Upper lobe of left lung (tissue), 6 donors: ENCODE results near the gene CCDC14. TPM values are rescaled to one million over a fixed set of nuclear protein-coding genes. Genes with fewer than 3 reads are reported as not detected.
"Not testable (repeated sequence)": the region's sequence is repeated elsewhere in the genome, so short reads cannot be mapped to it uniquely, and the experiment has no call there.

Experiments used
- ATAC-seq, 2 donors: fragments of 200-7000 bp; cut with Tn5 transposase; one replicate each; pipeline ENCODE4 v1.9.1; 2022; ENCODE audit warnings: mild to moderate bottlenecking in 2 of 2, moderate library complexity in 2 of 2; ENCODE audit not compliant: low FRiP score in 2 of 2
- DNase-seq, 2 donors: peaks; one replicate each; pipeline ENCODE4 v3.0.0-alpha.2; 2019 to 2020
- H3K27ac ChIP-seq, 4 donors: fragments of 200-600 bp; sonication (generic); one replicate each; pipeline ENCODE4 v1.5.1; 2016 to 2019
- H3K27me3 ChIP-seq, 4 donors: fragments of 200-600 bp; sonication (generic); one replicate each; pipeline ENCODE4 v1.5.1; 2017 to 2019
- H3K36me3 ChIP-seq, 4 donors: fragments of 200-600 bp; sonication (generic); one replicate each; pipeline ENCODE4 v1.5.1; 2016 to 2019
- H3K4me1 ChIP-seq, 4 donors: fragments of 200-600 bp; sonication (generic); one replicate each; pipeline ENCODE4 v1.5.1; 2018 to 2019
- H3K4me3 ChIP-seq, 4 donors: fragments of 200-600 bp; sonication (generic); one replicate each; pipeline ENCODE4 v1.5.1; 2017 to 2019; ENCODE audit warnings: mild to moderate bottlenecking in 2 of 4, moderate library complexity in 1 of 4
- H3K9me3 ChIP-seq, 4 donors: fragments of 200-600 bp; sonication (generic); one replicate each; pipeline ENCODE4 v1.5.1; 2018 to 2019
- EP300 ChIP-seq, 4 donors: sonication (generic); formaldehyde crosslinking; IDR thresholded peaks; one replicate each; pipeline ENCODE4 v1.5.1; 2017; ENCODE audit warnings: antibody characterized with exemption in 4 of 4, control low read depth in 2 of 4
- POLR2A ChIP-seq, 4 donors: fragments of 450-650 bp; IDR thresholded peaks; one replicate each; pipeline ENCODE4 v1.5.1; 2016 to 2017; ENCODE audit warnings: antibody characterized with exemption in 4 of 4, mild to moderate bottlenecking in 2 of 4
- POLR2AphosphoS5 ChIP-seq, 2 donors: sonication (generic); formaldehyde crosslinking; IDR thresholded peaks; one replicate each; pipeline ENCODE4 v1.5.1; 2017; ENCODE audit warnings: antibody characterized with exemption in 2 of 2
- whole genome bisulfite sequencing, 2 donors: methylation state at CpG; one replicate each; pipeline ENCODE4 v1.1.5; 2017 to 2018; 5-methylcytosine and 5-hydroxymethylcytosine counted together
- total RNA-seq, 6 donors: library from RNA; depleted of rRNA in 4 of 6; stranded (reverse); fragments of >200 nt in 4 of 6; gene quantifications; one replicate each; pipeline versions ENCODE4 v1.1.0 to v1.2.1, GENCODE V29; 2016 to 2021
- TF ChIP-seq, protein P1 (sequence below), 6 experiments: fragments of 450-650 bp in 4 of 6; fragments of 200-600 bp in 2 of 6; sonication (generic) in 2 of 6; IDR thresholded peaks; one replicate each; pipeline ENCODE4 v1.5.1; 2016 to 2019; ENCODE audit warnings: antibody characterized with exemption in 6 of 6
- donor health status: DM: no; HTN: no; CAD: no; lungs with moderate emphysema.
- donor health status: DM: no; HTN: yes; CAD: no; lungs with severe emphysema.

CCDC14 gene
- total RNA-seq, 6 donors from 2014 or later = 23.3 to 149 (median 42.5) TPM

DNA sequence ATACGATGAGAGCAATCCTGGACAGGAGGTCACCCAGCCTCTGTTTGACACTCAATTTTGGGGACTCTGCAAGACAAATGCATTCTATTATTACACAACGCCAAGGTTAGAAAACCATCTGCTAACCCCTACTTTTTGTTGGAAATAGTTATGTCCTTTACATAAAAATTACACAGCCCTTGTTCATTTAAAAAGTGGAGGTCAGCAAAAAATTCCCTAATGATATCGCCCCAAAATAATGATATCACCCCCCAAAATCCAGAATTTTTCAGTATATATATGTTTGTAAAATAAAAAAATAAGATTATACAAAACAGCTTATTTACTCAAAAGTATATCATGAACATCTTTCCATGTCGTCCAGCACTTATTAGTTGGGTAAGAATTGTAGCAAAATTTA is 19.5 kb upstream of the CCDC14 start:
- TF ChIP-seq, protein P1, sequence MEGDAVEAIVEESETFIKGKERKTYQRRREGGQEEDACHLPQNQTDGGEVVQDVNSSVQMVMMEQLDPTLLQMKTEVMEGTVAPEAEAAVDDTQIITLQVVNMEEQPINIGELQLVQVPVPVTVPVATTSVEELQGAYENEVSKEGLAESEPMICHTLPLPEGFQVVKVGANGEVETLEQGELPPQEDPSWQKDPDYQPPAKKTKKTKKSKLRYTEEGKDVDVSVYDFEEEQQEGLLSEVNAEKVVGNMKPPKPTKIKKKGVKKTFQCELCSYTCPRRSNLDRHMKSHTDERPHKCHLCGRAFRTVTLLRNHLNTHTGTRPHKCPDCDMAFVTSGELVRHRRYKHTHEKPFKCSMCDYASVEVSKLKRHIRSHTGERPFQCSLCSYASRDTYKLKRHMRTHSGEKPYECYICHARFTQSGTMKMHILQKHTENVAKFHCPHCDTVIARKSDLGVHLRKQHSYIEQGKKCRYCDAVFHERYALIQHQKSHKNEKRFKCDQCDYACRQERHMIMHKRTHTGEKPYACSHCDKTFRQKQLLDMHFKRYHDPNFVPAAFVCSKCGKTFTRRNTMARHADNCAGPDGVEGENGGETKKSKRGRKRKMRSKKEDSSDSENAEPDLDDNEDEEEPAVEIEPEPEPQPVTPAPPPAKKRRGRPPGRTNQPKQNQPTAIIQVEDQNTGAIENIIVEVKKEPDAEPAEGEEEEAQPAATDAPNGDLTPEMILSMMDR (IDR thresholded peaks at IDR 0.05) = no peak
- TF ChIP-seq POLR2AphosphoS5 (IDR thresholded peaks at IDR 0.05) (no peak), POLR2A (IDR thresholded peaks at IDR 0.05) (no peak), EP300 (IDR thresholded peaks at IDR 0.05) (no peak)
- Histone ChIP-seq H3K27me3 (no peaks in the 10 kb centered on the region), H3K36me3 (no peaks in the 10 kb centered on the region), H3K9me3 (no peaks in the 10 kb centered on the region), H3K4me1 (peaks cover 0 to 6% (median 5%) of the 10 kb centered on the region in 4 donors), H3K27ac (no peak overlapping the region), H3K4me3 (no peak overlapping the region)
- 77 to 80% methylated on average over 4 of the region's 4 CpGs for WGBS, 2 donors
- DNase-seq (no peak), ATAC-seq (no peak)

DNA sequence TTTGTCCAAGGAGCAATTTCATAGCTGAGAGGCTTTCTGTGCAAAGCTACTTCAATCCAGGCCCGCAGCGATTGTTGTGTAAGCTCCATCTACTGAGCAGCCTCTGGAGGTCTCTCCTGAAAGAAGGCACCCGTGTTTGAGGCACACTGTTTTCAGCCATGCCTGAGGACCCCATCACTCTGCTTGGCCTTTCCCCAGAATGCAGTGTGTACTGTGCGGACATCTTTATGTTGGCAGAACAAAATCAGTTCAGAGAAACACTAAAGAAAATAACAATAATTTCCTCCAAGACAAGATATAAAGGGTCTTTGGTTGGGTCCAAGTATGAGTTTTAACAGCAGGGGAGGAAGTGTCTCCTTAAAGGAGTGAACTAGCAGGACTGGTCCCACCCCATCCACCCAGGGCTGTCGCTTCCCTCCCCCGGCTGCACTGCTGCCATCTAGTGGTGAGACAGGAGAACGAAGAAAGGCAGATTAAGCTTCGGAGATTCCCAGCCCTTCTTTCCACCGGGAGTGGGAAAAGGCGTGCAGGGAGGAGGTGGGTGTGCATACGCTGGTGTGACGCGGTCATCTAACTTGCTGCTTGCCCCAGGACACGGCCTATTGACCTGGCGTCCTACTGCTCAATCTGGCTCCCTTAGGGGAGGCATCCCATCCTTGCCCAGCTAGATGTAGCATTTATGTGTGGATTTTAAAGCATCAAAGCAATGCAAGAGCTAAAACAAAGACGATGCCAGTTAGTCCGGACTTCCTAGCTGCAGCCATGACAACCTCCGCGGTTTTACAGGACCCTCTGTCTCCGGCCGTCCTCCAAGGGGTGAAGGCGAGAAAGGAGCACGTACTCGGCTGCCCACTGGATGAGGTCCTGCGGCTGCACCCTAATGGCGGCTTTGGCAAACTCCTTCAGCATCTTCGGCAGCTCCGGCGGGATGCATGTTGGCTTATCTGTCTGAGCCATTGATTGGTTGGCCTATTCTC is 18.8 kb upstream of the CCDC14 start:
- peak overlapping the region in 3 of 4 donors; percentile 4 to 34 (median 28) for H3K4me3 ChIP-seq
- not testable (repeated sequence) for H3K27ac ChIP-seq, H3K9me3 ChIP-seq, H3K27me3 ChIP-seq, DNase-seq, H3K36me3 ChIP-seq, H3K4me1 ChIP-seq
- 14 to 15% methylated on average over 16 to 27 of the region's 29 CpGs for whole genome bisulfite sequencing, 2 donors
- ATAC-seq = peak; percentile 88 to 95
- TF ChIP-seq, protein P1 (IDR thresholded peaks at IDR 0.05) = peak; percentile 46 to 70 (median 59)

DNA sequence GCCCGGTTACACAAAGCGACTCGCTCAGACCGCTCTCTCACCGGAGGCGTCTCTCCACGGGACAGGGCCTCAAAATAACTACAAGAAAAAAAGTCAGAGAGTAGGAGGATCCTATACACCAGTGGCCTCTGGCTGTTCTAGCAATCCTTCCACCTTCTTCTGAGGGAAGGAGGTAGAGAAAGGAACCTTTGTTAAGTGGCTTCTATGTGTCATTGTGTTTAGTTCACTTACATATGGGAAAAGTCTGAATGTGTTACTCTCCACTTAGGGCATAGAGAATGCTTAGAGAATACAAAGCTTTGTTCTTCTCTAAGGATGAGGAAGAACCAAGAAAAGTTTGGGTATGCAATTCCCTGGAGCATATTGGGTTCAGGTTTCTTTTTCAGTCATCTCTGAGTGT is 15.9 kb upstream of the CCDC14 start:
- not testable (repeated sequence) for H3K4me1 ChIP-seq, H3K36me3 ChIP-seq, H3K4me3 ChIP-seq, DNase-seq, H3K27ac ChIP-seq, ATAC-seq, H3K27me3 ChIP-seq, H3K9me3 ChIP-seq
- WGBS, 2 donors = 60 to 85% methylated on average over 7 of the region's 7 CpGs

DNA sequence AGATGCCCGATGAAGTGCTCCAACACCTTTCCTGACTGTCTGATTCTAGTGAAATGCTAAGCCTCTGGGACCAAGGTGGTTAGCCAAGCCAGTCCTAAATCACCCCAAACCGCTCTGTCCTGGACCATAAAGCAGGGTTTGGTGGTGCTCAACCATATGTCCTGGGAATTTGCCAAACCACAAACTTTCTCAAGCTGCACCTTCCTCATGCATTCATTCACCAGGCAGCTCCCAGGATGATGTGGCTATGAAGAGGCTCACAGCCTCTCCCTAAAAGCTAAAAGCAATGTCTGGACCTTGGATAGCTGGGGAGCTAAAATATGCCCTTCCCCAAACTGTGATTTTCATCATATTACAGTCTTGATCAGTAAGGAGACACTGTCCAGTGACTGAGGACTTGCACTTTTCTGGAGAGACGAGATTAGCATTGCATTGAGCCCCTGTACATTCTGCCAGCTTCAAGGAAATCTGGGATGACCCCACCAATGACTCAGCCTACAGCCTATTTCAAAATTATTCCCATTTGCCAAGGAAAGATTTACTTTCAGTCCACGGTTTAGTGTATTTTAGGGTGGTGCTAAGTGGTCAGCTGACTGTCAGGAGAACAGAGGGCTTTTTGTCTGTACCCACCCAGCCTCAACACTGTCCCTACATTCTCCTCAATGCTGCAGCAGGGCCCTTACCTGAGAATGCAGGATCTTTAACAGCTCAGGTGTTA is 15.3 kb upstream of the CCDC14 start:
- not testable (repeated sequence) for H3K9me3 ChIP-seq, H3K4me3 ChIP-seq, H3K27ac ChIP-seq, H3K36me3 ChIP-seq, ATAC-seq, H3K4me1 ChIP-seq, H3K27me3 ChIP-seq, DNase-seq
- WGBS, 2 donors = 61 to 66% methylated on average over 3 to 4 of the region's 4 CpGs

DNA sequence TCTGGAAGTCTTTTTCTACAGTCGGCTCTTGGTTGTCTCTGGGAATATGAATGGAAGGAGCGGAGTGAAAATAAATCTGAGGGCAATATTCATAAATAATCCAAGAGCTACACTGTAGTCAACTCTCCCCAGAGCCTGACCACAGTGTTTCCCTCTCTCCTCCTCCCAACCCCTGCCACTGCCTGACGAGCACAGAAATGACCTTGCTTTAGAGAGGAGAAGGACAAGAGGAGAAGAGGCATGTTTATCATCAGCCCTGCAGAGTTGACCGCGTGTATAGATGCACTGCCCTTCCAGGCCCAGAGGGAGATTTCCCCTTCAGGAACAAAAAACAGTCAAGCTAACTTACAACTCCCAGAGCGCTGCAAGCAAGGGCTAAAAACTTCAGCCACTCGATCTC is 14.0 kb upstream of the CCDC14 start:
- H3K4me3 ChIP-seq, DNase-seq, H3K9me3 ChIP-seq, H3K27me3 ChIP-seq, ATAC-seq, H3K36me3 ChIP-seq, H3K4me1 ChIP-seq, H3K27ac ChIP-seq: not testable (repeated sequence)
- 71 to 72% methylated on average over 5 of the region's 7 CpGs for WGBS, 2 donors

DNA sequence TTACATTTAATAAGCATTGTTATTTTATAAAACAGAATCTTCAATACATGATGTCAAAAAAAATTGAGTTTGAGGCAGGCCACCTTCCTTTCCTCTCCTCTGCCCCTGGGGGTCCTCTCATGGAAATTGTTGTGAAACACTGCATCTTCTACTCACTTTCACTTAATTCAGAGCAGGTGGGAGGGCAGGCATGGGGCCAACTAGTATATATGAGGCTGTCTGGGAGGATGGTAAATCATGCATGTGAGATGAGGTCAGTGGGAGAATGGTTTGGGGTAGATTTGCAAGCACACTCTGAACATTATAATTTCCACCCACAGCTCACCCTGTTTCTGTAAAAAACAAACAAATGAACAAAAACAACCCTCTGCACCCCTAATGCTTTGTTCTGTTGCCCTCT is 10.4 kb upstream of the CCDC14 start:
- Histone ChIP-seq H3K36me3 (no peaks in the 10 kb centered on the region), H3K4me1 (no peaks in the 10 kb centered on the region), H3K4me3 (no peak overlapping the region), H3K9me3 (no peaks in the 10 kb centered on the region), H3K27ac (no peak overlapping the region), H3K27me3 (no peaks in the 10 kb centered on the region)
- TF ChIP-seq POLR2A (IDR thresholded peaks at IDR 0.05) (no peak), EP300 (IDR thresholded peaks at IDR 0.05) (no peak), POLR2AphosphoS5 (IDR thresholded peaks at IDR 0.05) (no peak)
- TF ChIP-seq, protein P1 (IDR thresholded peaks at IDR 0.05) = no peak
- ATAC-seq (no peak), DNase-seq (no peak)

DNA sequence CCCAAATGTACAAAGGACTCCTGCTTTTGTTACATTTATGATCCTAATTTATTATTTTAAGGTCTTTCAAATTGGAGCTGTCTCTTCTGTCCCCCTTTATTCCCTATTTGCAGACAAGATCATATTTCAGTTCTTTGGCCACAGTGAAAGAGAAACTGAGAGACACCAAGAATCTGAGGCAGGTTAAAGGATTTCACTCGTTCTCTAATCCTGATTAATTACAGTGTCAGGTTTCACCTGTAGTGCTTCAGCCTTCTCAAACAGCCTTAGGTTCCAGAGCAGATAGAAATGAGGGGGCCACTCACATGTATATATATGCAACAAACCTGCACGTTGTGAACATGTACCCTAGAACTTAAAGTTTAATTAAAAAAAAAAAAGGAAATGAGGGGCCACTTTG is 6.2 kb upstream of the CCDC14 start:
- WGBS, 2 donors = 26 to 38% methylated on average over 2 of the region's 2 CpGs
- H3K9me3 ChIP-seq, H3K27ac ChIP-seq, H3K27me3 ChIP-seq, ATAC-seq, H3K4me1 ChIP-seq, H3K4me3 ChIP-seq, H3K36me3 ChIP-seq, DNase-seq: not testable (repeated sequence)

DNA sequence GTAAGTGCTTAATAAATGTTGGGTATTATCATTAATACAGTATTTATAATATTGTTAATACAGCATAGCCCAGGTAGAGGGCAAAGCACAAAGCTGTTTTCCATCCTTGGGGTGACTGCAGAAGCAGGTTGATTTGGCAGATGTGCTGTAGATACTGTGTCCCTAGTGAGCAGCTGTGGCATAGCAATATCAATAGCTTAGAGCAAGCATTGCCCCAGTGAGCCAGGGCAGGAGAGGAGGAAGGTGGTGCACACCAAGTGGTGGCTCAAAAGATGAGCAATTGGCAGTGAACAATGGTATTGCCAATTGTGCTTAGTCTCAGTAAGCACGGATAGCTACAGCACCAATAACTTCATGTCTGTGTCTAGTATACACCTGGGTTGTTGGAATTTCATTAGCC is 5.8 kb upstream of the CCDC14 start:
- not testable (repeated sequence) for H3K4me3 ChIP-seq, DNase-seq, H3K9me3 ChIP-seq, H3K4me1 ChIP-seq, H3K36me3 ChIP-seq, H3K27me3 ChIP-seq, H3K27ac ChIP-seq, ATAC-seq
- WGBS, 2 donors = 38% methylated on average over 1 of the region's 1 CpG; no CpG with 5 or more reads in 1 of the 2 donors

DNA sequence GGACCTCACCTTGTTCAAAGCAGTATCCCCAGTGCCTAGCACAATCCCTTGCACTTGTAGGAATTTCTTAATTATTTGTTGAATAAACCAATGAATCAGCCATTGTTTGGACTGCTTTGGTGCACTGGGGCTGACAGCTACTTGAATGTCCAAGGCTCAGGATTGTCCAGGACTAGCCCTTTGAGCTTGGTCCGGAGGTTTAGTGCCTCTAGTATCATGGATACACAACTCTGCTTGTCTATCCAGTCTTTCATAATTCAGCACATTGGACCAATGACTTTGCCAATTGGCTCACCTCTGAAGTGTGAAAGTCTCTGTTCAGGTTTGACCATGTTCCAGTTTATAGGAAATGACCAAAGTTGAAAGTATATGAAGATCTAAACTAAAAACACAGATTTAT is 3.8 kb upstream of the CCDC14 start:
- not testable (repeated sequence) for H3K27ac ChIP-seq, H3K4me3 ChIP-seq, H3K36me3 ChIP-seq, DNase-seq, H3K27me3 ChIP-seq, H3K9me3 ChIP-seq, ATAC-seq
- WGBS, 2 donors = 95 to 100% methylated on average over 1 of the region's 1 CpG
- peaks cover 8 to 12% (median 10%) of the 10 kb centered on the region in 4 donors for H3K4me1 ChIP-seq
